HEK293 (cell line): ENCODE measurements around the gene DPP9.

Source experiments
- GLI4 ChIP-seq: fragments of 450-650 bp; formaldehyde crosslinking; IDR thresholded peaks from 2 replicates; pipeline ENCODE4 v1.5.1; 2016; ENCODE audit warnings: missing biosample characterization, missing genetic modification characterization
- GLIS1 ChIP-seq: fragments of 450-650 bp; formaldehyde crosslinking; IDR thresholded peaks from 2 replicates; pipeline ENCODE4 v1.5.1; 2016; ENCODE audit warnings: missing biosample characterization, missing genetic modification characterization
- GLIS2 ChIP-seq: fragments of 450-650 bp; formaldehyde crosslinking; IDR thresholded peaks from 2 replicates; pipeline ENCODE4 v1.5.1; 2016; ENCODE audit warnings: missing biosample characterization, missing genetic modification characterization
- MEIS1 ChIP-seq: sonication (generic); formaldehyde crosslinking; IDR thresholded peaks from 2 replicates; pipeline ENCODE4 v1.8.1; 2022; ENCODE audit warnings: missing genetic modification reagents, mild to moderate bottlenecking, borderline replicate concordance
- MZF1 ChIP-seq: fragments of 450-650 bp; formaldehyde crosslinking; IDR thresholded peaks from 2 replicates; pipeline ENCODE4 v1.5.1; 2017; ENCODE audit warnings: missing biosample characterization, missing genetic modification characterization, borderline replicate concordance
- SP7 ChIP-seq: fragments of 450-650 bp; formaldehyde crosslinking; IDR thresholded peaks from 2 replicates; pipeline ENCODE4 v1.5.1; 2016; ENCODE audit warnings: missing biosample characterization, missing genetic modification characterization
- ZBTB17 ChIP-seq: fragments of 450-650 bp; formaldehyde crosslinking; IDR thresholded peaks from 2 replicates; pipeline ENCODE4 v1.5.1; 2016; ENCODE audit warnings: missing biosample characterization, missing genetic modification characterization
- ZBTB21 ChIP-seq: fragments of 450-650 bp; formaldehyde crosslinking; IDR thresholded peaks from 2 replicates; pipeline ENCODE4 v1.5.1; 2017; ENCODE audit warnings: missing biosample characterization, missing genetic modification characterization
- ZBTB7A ChIP-seq: fragments of 450-650 bp; formaldehyde crosslinking; IDR thresholded peaks from 2 replicates; pipeline ENCODE4 v1.5.1; 2016; ENCODE audit warnings: low read depth, missing biosample characterization, missing genetic modification characterization
- ZBTB8A ChIP-seq: fragments of 450-650 bp; formaldehyde crosslinking; IDR thresholded peaks from 2 replicates; pipeline ENCODE4 v1.5.1; 2016; ENCODE audit warnings: missing biosample characterization, missing genetic modification characterization
- ZNF114 ChIP-seq: fragments of 450-650 bp; formaldehyde crosslinking; IDR thresholded peaks from 2 replicates; pipeline ENCODE4 v1.5.0; 2017; ENCODE audit warnings: missing biosample characterization, missing genetic modification characterization
- ZNF16 ChIP-seq: fragments of 450-650 bp; formaldehyde crosslinking; IDR thresholded peaks from 2 replicates; pipeline ENCODE4 v1.5.1; 2016; ENCODE audit warnings: low read depth, missing biosample characterization, missing genetic modification characterization
- ZNF175 ChIP-seq: fragments of 450-650 bp; formaldehyde crosslinking; IDR thresholded peaks from 2 replicates; pipeline ENCODE4 v1.5.1; 2016; ENCODE audit warnings: missing biosample characterization, missing genetic modification characterization
- ZNF24 ChIP-seq: fragments of 450-650 bp; formaldehyde crosslinking; IDR thresholded peaks from 2 replicates; pipeline ENCODE4 v1.5.1; 2016; ENCODE audit warnings: missing biosample characterization, missing genetic modification characterization
- ZNF274 ChIP-seq, 2 experiments: fragments of 200-500 bp in 1 of 2; fragments of 450-650 bp in 1 of 2; sonication (Bioruptor generic) in 1 of 2; formaldehyde crosslinking in 1 of 2; IDR thresholded peaks; 2 replicates each; pipeline versions ENCODE4 v1.5.1 to v1.6.1; 2014 to 2016; ENCODE audit warnings: borderline replicate concordance in 1 of 2, inconsistent platforms in 1 of 2, low read length in 1 of 2, missing biosample characterization in 1 of 2, missing genetic modification characterization in 1 of 2
- ZNF311 ChIP-seq: fragments of 450-650 bp; formaldehyde crosslinking; IDR thresholded peaks from 2 replicates; pipeline ENCODE4 v1.5.1; 2017; ENCODE audit warnings: missing biosample characterization, missing genetic modification characterization, borderline replicate concordance
- ZNF529 ChIP-seq: fragments of 450-650 bp; formaldehyde crosslinking; IDR thresholded peaks from 2 replicates; pipeline ENCODE4 v1.5.1; 2017; ENCODE audit warnings: missing genetic modification characterization, missing biosample characterization; ENCODE audit not compliant: insufficient replicate concordance
- ZNF571 ChIP-seq: fragments of 450-650 bp; formaldehyde crosslinking; IDR thresholded peaks from 2 replicates; pipeline ENCODE4 v1.5.0; 2017; ENCODE audit warnings: missing biosample characterization, missing genetic modification characterization
- ZNF624 ChIP-seq: fragments of 450-650 bp; formaldehyde crosslinking; IDR thresholded peaks from 2 replicates; pipeline ENCODE4 v1.5.1; 2017; ENCODE audit warnings: missing biosample characterization, missing genetic modification characterization
- ZNF670 ChIP-seq: fragments of 450-650 bp; formaldehyde crosslinking; IDR thresholded peaks from 2 replicates; pipeline ENCODE4 v1.5.1; 2016; ENCODE audit warnings: missing biosample characterization, missing genetic modification characterization, low read depth
- ZNF701 ChIP-seq: fragments of 450-650 bp; formaldehyde crosslinking; IDR thresholded peaks from 2 replicates; pipeline ENCODE4 v1.5.1; 2016; ENCODE audit warnings: missing biosample characterization, missing genetic modification characterization
- TF ChIP-seq, protein P1 (sequence below): fragments of 450-650 bp; formaldehyde crosslinking; IDR thresholded peaks from 2 replicates; pipeline ENCODE4 v1.5.1; 2016; ENCODE audit warnings: missing biosample characterization, missing genetic modification characterization, borderline replicate concordance
- TF ChIP-seq, protein P2 (sequence below): fragments of 450-650 bp; formaldehyde crosslinking; IDR thresholded peaks from 2 replicates; pipeline ENCODE4 v1.5.1; 2016; ENCODE audit warnings: missing biosample characterization, missing genetic modification characterization, borderline replicate concordance
- TF ChIP-seq, protein P3 (sequence below): fragments of 450-650 bp; formaldehyde crosslinking; IDR thresholded peaks from 2 replicates; pipeline ENCODE4 v1.5.1; 2017; ENCODE audit warnings: missing biosample characterization, missing genetic modification characterization
- TF ChIP-seq, protein P4 (sequence below): fragments of 450-650 bp; formaldehyde crosslinking; IDR thresholded peaks from 2 replicates; pipeline ENCODE4 v1.5.1; 2016; ENCODE audit warnings: missing biosample characterization, missing genetic modification characterization
- TF ChIP-seq, protein P5 (sequence below): fragments of 450-650 bp; formaldehyde crosslinking; IDR thresholded peaks from 2 replicates; pipeline ENCODE4 v1.5.1; 2017; ENCODE audit warnings: missing biosample characterization, missing genetic modification characterization
- TF ChIP-seq, protein P6 (sequence below): fragments of 450-650 bp; formaldehyde crosslinking; IDR thresholded peaks from 2 replicates; pipeline ENCODE4 v1.5.1; 2016; ENCODE audit warnings: missing biosample characterization, missing genetic modification characterization
- TF ChIP-seq, protein P7 (sequence below): fragments of 450-650 bp; formaldehyde crosslinking; IDR thresholded peaks from 2 replicates; pipeline ENCODE4 v1.5.1; 2016; ENCODE audit warnings: missing biosample characterization, missing genetic modification characterization

The DPP9 gene

DNA sequence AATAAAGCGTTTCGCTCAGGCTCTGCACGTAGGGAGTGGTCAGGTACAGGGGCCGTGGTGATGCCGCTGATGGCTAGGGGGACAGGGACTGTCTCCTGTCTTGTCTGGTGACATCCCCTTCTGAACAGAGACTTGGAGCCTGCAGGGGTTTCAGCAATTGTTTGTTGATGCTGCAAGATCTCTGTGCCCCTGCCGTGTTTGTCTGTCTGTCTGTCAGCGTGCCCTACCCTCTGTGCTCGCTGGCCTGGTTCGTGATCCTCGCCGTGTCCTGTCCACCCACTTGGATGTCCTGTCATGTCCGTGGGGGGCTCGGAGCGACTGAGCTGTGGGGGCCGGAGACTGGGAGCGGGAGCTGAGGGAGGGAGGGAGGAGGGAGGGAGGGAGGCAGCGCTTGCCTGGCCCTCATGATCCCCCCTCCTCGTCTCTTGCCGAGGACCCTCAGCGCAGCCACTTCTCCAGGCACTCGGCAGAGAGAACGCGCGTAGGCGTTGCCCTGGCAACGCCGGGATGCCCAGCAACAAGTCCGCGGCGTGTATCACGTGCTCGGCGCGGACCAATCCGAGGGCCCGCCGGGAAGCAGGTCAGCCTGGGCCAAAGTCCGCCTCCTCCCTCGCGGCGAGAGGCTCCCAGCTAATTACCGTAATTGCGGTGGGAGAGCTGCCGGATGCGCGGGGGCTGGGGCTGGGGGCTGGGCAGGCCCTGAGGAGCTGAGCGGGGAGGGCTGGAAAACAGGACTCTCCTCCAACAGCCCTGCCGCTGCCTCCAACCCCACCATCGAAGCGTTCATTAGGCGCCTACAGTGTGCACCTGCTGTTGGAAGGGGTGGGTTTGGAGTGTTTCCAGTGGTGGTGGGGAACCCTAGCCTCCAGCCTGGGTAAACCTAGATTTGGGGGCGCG, 36.0 kb upstream of the DPP9 start (continued):
- no peak for TF ChIP-seq ZNF274 (IDR thresholded peaks at IDR 0.05; ENCODE audit: low read length)
- no peak for TF ChIP-seq ZNF274 (tag by site-specific recombination; IDR thresholded peaks at IDR 0.05; ENCODE audit: borderline replicate concordance)
- TF ChIP-seq ZNF670 (tag by site-specific recombination), result no peak
- no peak for TF ChIP-seq ZNF175 (tag by site-specific recombination)
- TF ChIP-seq ZNF24 (tag by site-specific recombination), result no peak
- no peak for TF ChIP-seq ZNF114
- TF ChIP-seq, protein P1, sequence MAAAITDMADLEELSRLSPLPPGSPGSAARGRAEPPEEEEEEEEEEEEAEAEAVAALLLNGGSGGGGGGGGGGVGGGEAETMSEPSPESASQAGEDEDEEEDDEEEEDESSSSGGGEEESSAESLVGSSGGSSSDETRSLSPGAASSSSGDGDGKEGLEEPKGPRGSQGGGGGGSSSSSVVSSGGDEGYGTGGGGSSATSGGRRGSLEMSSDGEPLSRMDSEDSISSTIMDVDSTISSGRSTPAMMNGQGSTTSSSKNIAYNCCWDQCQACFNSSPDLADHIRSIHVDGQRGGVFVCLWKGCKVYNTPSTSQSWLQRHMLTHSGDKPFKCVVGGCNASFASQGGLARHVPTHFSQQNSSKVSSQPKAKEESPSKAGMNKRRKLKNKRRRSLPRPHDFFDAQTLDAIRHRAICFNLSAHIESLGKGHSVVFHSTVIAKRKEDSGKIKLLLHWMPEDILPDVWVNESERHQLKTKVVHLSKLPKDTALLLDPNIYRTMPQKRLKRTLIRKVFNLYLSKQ (tag by site-specific recombination), result no peak
- TF ChIP-seq, protein P2, sequence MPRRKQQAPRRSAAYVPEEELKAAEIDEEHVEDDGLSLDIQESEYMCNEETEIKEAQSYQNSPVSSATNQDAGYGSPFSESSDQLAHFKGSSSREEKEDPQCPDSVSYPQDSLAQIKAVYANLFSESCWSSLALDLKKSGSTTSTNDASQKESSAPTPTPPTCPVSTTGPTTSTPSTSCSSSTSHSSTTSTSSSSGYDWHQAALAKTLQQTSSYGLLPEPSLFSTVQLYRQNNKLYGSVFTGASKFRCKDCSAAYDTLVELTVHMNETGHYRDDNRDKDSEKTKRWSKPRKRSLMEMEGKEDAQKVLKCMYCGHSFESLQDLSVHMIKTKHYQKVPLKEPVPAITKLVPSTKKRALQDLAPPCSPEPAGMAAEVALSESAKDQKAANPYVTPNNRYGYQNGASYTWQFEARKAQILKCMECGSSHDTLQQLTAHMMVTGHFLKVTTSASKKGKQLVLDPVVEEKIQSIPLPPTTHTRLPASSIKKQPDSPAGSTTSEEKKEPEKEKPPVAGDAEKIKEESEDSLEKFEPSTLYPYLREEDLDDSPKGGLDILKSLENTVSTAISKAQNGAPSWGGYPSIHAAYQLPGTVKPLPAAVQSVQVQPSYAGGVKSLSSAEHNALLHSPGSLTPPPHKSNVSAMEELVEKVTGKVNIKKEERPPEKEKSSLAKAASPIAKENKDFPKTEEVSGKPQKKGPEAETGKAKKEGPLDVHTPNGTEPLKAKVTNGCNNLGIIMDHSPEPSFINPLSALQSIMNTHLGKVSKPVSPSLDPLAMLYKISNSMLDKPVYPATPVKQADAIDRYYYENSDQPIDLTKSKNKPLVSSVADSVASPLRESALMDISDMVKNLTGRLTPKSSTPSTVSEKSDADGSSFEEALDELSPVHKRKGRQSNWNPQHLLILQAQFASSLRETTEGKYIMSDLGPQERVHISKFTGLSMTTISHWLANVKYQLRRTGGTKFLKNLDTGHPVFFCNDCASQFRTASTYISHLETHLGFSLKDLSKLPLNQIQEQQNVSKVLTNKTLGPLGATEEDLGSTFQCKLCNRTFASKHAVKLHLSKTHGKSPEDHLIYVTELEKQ (tag by site-specific recombination), result no peak
- no peak for TF ChIP-seq GLIS2 (tag by site-specific recombination)
- TF ChIP-seq MEIS1, result no peak
- TF ChIP-seq GLIS1 (tag by site-specific recombination), result peak; percentile 45; the same call in 1 of the 2 replicates
- no peak for TF ChIP-seq GLI4 (tag by site-specific recombination)
- TF ChIP-seq ZNF571 (tag by site-specific recombination), result no peak
- no peak for TF ChIP-seq ZNF16 (tag by site-specific recombination)
- no peak for TF ChIP-seq ZNF529 (tag by site-specific recombination)
- 0 out of 2 replicates have a peak, but pooled peaks have one; percentile 12 for TF ChIP-seq ZBTB8A (tag by site-specific recombination)
- TF ChIP-seq, protein P3, sequence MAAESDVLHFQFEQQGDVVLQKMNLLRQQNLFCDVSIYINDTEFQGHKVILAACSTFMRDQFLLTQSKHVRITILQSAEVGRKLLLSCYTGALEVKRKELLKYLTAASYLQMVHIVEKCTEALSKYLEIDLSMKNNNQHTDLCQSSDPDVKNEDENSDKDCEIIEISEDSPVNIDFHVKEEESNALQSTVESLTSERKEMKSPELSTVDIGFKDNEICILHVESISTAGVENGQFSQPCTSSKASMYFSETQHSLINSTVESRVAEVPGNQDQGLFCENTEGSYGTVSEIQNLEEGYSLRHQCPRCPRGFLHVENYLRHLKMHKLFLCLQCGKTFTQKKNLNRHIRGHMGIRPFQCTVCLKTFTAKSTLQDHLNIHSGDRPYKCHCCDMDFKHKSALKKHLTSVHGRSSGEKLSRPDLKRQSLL (tag by site-specific recombination), result no peak
- TF ChIP-seq ZNF311, result no peak
- no peak for TF ChIP-seq MZF1 (tag by site-specific recombination)
- no peak for TF ChIP-seq ZNF701 (tag by site-specific recombination)
- TF ChIP-seq ZBTB17 (tag by site-specific recombination), result no peak
- TF ChIP-seq ZNF624 (tag by site-specific recombination), result no peak
- TF ChIP-seq, protein P4, sequence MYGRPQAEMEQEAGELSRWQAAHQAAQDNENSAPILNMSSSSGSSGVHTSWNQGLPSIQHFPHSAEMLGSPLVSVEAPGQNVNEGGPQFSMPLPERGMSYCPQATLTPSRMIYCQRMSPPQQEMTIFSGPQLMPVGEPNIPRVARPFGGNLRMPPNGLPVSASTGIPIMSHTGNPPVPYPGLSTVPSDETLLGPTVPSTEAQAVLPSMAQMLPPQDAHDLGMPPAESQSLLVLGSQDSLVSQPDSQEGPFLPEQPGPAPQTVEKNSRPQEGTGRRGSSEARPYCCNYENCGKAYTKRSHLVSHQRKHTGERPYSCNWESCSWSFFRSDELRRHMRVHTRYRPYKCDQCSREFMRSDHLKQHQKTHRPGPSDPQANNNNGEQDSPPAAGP (tag by site-specific recombination), result 0 out of 2 replicates have a peak, but pooled peaks have one; percentile 30
- TF ChIP-seq, protein P5, sequence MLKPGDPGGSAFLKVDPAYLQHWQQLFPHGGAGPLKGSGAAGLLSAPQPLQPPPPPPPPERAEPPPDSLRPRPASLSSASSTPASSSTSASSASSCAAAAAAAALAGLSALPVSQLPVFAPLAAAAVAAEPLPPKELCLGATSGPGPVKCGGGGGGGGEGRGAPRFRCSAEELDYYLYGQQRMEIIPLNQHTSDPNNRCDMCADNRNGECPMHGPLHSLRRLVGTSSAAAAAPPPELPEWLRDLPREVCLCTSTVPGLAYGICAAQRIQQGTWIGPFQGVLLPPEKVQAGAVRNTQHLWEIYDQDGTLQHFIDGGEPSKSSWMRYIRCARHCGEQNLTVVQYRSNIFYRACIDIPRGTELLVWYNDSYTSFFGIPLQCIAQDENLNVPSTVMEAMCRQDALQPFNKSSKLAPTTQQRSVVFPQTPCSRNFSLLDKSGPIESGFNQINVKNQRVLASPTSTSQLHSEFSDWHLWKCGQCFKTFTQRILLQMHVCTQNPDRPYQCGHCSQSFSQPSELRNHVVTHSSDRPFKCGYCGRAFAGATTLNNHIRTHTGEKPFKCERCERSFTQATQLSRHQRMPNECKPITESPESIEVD (tag by site-specific recombination), result no peak
- TF ChIP-seq ZBTB7A, result no peak
- TF ChIP-seq, protein P6, sequence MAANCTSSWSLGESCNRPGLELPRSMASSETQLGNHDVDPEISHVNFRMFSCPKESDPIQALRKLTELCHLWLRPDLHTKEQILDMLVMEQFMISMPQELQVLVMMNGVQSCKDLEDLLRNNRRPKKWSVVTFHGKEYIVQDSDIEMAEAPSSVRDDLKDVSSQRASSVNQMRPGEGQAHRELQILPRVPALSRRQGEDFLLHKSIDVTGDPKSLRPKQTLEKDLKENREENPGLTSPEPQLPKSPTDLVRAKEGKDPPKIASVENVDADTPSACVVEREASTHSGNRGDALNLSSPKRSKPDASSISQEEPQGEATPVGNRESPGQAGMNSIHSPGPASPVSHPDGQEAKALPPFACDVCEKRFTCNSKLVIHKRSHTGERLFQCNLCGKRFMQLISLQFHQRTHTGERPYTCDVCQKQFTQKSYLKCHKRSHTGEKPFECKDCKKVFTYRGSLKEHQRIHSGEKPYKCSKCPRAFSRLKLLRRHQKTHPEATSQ (tag by site-specific recombination), result no peak
- TF ChIP-seq SP7 (tag by site-specific recombination), result peak; percentile 82
- TF ChIP-seq ZBTB21 (tag by site-specific recombination), result no peak
- TF ChIP-seq, protein P7, sequence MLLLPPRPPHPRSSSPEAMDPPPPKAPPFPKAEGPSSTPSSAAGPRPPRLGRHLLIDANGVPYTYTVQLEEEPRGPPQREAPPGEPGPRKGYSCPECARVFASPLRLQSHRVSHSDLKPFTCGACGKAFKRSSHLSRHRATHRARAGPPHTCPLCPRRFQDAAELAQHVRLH, result no peak
